ENCODE results near the gene SDK1.

SDK1 gene

GRCh38 chr7:3861386-3861785 lies 560.3 kb downstream of the SDK1 start:
- no peak overlapping the region for H3K4me3 ChIP-seq (ENCODE audit: low read depth, low read length)

GRCh38 chr7:3861941-3862340 lies 560.9 kb downstream of the SDK1 start:
- H3K4me3 ChIP-seq (ENCODE audit: low read depth, low read length): no peak overlapping the region

DNA sequence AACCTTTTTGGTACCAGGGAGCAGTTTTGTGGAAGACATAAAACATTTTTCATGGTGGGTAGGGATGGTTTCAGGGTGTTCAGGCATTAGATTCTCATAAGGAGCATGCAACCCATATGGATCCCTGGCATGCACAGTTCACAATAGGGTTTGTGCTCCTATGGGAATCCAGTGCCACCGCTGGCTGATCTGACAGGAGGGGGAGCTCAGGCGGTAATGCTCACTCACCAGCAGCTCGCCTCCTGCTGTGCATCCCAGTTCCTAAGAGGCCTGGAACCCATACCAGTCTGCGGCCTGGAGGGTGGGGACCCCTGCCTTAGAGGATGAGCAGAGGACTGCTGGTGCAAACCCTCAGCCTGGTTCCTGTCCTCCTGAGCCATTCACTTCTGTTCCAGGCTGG lies 561.7 kb downstream of the SDK1 start:
- H3K4me3 ChIP-seq (ENCODE audit: low read depth, low read length): no peak overlapping the region

DNA sequence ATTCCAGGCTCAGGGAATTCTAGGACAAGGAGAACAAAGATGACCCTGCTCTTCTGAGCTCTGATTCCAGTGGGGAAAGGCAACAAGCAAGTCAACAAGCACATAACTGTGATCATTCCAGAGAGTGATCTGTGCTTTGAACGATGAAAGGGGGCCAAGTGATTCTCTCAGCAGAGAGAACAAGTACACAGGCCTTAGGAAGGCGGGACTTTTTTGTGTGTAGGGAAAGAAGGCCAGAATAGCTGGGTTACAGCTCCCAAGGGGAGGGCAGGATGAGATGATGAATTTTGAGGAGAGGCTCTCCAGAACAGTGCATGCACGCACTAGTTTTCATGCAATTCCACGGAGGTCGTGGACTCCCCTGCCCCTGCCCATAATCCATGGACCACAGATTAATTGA lies 565.2 kb downstream of the SDK1 start:
- no peak overlapping the region for H3K4me3 ChIP-seq (ENCODE audit: low read depth, low read length)

- no peak overlapping the region for H3K4me3 ChIP-seq (ENCODE audit: low read depth, low read length)
Measured at GRCh38 chr7:3867863-3868262, 566.8 kb downstream of the SDK1 start.

GRCh38 chr7:3879355-3880075 lies 578.5 kb downstream of the SDK1 start:
- H3K4me3 ChIP-seq (ENCODE audit: low read depth, low read length): no peak overlapping the region

DNA sequence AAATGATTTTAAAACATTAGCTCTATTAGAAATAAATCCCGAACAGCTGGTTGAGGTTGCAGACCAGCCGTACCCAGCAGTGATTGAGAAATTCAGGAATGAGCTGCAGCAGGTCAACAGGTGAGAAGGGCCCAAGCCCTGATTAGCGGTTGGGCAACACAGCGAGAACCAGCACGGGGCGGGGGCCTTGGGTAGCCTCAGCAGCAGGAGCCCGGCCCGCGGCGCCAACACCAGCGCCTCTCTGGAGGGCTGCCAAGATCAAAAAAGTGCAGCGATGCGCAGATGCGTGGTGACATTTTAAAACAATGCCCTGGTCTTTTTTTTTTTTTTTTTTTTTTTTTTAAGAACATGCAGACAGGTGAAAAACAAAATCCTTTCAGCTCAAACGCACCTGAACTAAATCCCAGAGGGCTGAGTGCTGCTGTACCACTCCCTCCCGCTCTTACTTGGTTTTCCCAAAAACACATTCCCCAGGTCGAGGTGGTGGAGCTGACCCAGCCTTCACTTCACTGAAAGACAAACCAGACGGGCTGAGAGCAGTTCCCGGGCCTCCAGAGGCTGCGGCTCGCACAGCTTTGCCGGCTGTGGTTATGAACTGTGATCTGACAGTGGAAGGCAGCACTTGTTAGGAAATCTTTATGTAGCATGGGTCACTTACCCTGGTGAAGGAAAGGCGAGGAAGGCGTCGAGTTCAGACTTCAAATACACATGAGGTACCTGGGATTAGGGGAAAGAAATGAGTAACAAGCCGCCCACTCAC lies 579.4 kb downstream of the SDK1 start:
- H3K4me3 ChIP-seq (ENCODE audit: low read depth, low read length): no peak overlapping the region

GRCh38 chr7:3882782-3883181 lies 581.7 kb downstream of the SDK1 start:
- H3K4me3 ChIP-seq (ENCODE audit: low read depth, low read length): no peak overlapping the region

DNA sequence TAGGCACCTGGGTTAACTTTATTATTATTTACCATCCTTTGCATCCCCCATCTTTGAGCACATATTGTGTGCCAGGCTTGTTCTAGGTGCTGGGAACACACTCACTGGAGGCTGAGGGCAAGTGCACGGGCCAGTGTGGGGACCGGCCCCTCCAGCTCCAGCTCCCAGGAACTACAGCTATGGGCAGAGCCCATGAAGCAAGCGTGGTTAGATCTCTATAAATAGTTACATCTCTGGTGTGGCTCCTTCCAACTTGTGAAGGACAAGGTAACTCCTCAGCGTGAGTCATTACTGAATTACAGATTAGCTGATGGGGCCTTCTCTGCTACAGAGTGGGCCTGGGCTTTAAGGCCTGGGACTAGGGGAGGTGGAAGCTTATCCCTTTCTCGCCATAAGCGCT lies 583.5 kb downstream of the SDK1 start:
- no peak overlapping the region for H3K4me3 ChIP-seq (ENCODE audit: low read depth, low read length)

DNA sequence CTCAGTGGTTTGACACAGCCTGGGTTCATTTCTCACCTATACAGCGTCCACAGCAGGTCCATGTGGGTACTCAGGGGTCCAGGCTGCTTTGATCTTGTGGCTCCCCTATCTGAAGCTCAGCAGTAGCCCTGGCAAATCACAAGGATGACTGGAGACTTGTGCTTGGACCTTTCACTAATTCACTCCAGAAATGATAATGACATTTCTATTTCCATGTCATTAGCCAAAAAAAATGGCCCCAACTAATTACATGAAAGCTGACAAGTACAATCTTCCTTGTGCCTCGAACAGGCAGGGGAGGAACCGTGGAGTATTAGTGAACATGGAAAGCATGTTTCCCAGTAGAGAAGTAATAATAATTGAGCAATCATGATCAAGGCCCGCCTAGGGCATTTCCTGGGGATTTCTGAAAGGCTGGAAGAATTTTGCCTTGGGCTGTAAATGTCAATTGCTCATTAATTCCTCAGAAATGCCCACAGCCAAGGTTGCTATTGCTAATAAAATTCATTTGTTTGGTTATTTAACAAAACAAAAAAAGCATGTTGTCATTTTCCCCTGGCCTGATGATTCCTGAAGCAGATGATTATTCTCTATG lies 586.1 kb downstream of the SDK1 start:
- H3K4me3 ChIP-seq (ENCODE audit: low read depth, low read length): no peak overlapping the region

GRCh38 chr7:3888096-3888495 lies 587.0 kb downstream of the SDK1 start:
- H3K4me3 ChIP-seq (ENCODE audit: low read depth, low read length): no peak overlapping the region

- no peak overlapping the region for H3K4me3 ChIP-seq (ENCODE audit: low read depth, low read length)
Measured at GRCh38 chr7:3892157-3892556, 591.1 kb downstream of the SDK1 start.

DNA sequence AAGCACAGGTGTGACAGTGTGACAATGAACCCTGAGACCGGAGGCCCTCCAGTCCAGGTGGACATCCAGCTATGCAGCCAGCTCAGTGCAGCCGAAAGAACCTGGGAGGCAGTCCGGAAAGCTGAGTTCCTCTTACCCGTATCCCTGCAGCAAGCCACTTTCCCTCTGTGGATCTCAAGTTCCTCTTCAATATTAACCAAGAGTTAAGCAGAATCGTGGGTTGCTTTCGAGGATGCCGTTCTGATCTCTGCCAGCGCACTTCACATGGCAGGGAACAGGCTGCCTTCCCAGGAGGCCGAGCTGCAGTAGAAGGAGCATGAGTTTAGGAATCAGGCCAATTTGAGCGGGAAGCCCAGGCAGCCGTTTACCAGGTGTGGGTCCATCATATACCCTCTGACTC lies 591.6 kb downstream of the SDK1 start:
- no peak overlapping the region for H3K4me3 ChIP-seq (ENCODE audit: low read depth, low read length)

DNA sequence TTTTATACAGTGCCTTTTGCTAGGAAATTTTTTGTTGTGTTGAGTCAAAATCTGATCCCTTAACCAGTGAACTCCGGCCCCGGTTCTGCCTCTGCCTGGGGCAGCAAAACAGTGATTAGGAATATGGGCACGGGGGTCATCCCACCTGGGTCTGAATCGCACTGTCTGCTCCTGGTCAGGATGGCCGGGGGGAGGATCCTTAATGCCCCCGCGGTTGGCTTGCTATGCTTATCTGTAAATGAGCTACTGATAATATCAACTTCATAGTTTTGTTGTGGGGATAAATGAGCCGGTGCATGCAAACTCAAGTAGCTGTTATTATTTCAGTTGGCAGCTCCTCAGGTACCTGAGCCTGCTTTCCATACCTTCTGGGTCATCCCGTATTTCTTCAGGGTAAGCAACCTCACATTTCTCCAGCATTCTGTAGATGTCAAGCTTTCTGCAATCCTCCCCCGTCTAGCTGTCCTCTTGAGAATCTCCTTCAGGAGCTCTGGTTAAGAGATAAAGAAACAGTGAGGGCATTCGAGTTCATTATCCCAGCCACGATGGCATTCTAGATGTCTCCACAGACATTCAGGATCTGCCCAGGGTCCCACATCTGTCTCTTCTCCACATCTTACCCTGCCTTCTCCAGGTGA lies 592.2 kb downstream of the SDK1 start:
- H3K4me3 ChIP-seq (ENCODE audit: low read depth, low read length): no peak overlapping the region

GRCh38 chr7:3893789-3894153 lies 592.7 kb downstream of the SDK1 start:
- H3K4me3 ChIP-seq (ENCODE audit: low read depth, low read length): no peak overlapping the region

GRCh38 chr7:3895341-3896116 lies 594.5 kb downstream of the SDK1 start:
- H3K4me3 ChIP-seq (ENCODE audit: low read depth, low read length): no peak overlapping the region

DNA sequence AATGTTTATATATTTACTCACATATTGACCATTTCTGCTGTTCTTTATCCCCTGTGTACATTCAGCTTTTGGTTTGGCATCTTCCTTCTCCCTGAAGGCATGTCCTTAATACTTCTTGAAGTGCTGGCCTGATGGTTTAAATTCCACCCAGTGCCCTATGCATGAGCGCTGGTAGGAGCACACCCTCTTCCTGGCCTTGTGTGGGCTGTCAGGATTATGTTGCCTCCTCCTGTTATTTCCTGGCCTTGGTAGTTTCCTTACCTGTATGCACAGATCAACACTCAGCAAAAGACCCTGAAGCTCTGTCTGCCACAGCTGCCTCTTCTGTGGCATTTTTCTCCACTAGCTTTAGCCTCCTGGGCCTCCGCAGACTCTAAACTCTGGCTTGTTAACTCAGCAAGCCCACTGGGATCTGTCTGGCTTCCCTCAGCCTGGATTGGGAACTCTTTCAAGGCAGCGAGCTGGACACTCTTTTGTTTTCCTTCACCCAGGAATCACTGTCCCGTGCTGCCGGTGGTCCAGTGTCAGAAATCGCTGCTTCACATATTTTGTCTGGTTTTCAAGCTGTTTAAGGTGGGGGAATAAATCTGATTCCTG lies 595.2 kb downstream of the SDK1 start:
- no peak overlapping the region for H3K4me3 ChIP-seq (ENCODE audit: low read depth, low read length)

- no peak overlapping the region for H3K4me3 ChIP-seq (ENCODE audit: low read depth, low read length)
Measured at GRCh38 chr7:3897430-3898372, 596.6 kb downstream of the SDK1 start.

DNA sequence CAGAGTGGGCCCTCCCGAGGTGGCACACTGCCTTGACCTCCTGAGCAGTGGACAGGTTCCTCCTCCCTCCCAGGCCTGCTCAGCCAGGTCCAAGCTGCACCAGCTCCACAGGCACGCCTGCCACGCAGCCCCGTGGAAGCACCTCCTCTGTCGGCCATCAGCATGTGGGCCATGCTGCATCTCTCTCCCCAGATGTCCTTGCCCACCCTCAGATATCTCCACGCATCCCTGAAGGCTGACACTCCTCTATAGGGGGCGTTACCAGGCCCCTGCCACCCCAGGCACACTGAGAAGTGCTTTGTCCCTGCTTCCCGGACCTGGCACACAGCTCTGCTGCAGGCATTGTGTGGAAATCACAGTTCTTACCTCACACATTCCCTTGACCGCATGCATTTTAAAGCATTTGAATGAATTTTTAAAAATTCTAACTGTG lies 598.5 kb downstream of the SDK1 start:
- no peak overlapping the region for H3K4me3 ChIP-seq (ENCODE audit: low read depth, low read length)

Data from iPS-11a (cell line).